DND-41 (cell line): ENCODE results near the gene C1orf115.

Source experiments
- EZH2 ChIP-seq: IDR thresholded peaks from 3 replicates; pipeline ENCODE4 v1.6.1; 2012; ENCODE audit warnings: borderline replicate concordance, low read depth, mild to moderate bottlenecking, moderate library complexity, low read length, inconsistent platforms; ENCODE audit not compliant: severe bottlenecking
- TF ChIP-seq, protein P1 (sequence below): IDR thresholded peaks from 2 replicates; pipeline ENCODE4 v1.5.1; 2012; ENCODE audit warnings: borderline replicate concordance, low read length, moderate library complexity, mild to moderate bottlenecking; ENCODE audit not compliant: poor library complexity, severe bottlenecking; ENCODE audit errors: extremely low read depth

DNA sequence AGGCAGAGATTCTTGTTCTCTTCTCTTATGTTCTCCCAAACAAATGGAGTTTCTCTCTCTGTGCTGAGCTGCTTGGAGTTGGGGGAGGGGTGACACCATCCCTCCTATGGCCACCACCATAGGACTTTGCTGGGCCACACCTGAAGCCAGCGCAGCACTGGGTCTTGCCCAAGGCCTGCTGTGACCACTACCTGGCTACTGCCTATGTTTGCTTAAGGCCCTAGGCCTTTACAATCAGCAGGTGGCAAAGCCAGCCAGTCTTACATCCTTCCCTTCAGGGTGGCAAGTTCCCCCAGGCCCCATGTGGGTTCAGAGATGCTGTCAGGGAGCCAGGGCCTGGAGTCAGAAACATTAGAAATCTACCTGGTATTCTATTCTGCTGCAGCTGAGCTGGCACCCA, 51.7 kb downstream of the C1orf115 start:
- TF ChIP-seq, protein P1, sequence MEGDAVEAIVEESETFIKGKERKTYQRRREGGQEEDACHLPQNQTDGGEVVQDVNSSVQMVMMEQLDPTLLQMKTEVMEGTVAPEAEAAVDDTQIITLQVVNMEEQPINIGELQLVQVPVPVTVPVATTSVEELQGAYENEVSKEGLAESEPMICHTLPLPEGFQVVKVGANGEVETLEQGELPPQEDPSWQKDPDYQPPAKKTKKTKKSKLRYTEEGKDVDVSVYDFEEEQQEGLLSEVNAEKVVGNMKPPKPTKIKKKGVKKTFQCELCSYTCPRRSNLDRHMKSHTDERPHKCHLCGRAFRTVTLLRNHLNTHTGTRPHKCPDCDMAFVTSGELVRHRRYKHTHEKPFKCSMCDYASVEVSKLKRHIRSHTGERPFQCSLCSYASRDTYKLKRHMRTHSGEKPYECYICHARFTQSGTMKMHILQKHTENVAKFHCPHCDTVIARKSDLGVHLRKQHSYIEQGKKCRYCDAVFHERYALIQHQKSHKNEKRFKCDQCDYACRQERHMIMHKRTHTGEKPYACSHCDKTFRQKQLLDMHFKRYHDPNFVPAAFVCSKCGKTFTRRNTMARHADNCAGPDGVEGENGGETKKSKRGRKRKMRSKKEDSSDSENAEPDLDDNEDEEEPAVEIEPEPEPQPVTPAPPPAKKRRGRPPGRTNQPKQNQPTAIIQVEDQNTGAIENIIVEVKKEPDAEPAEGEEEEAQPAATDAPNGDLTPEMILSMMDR = no peak
- TF ChIP-seq EZH2 = no peak
